HCT116 (cell line): ENCODE measurements around the gene OR2AP1. TPM values are rescaled to one million over a fixed set of nuclear protein-coding genes. Genes with fewer than 3 reads are reported as not detected.

Source experiments
- ATAC-seq: fragments of 200-7000 bp; cut with Tn5 transposase; 2 replicates; pipeline ENCODE4 v1.9.1; 2020; ENCODE audit warnings: mild to moderate bottlenecking, moderate library complexity
- BruUV-seq: library from RNA; stranded (reverse); fragments of 400-500 nt; replicated peaks from 2 replicates; lab custom pipeline; 2021; lab: Mats Ljungman, UMichigan
- CTCF ChIA-PET: fragments of 300-600 bp; sonication (Branson Sonifier 250); formaldehyde crosslinking; loops from one replicate; lab custom pipeline; 2021; ENCODE audit warnings: antibody characterized with exemption; lab: Charles Lee
- POLR2A ChIA-PET: fragments of 300-600, 350-600 bp; sonication (Branson Sonifier 250); formaldehyde crosslinking; loops from one replicate; lab custom pipeline; 2021; ENCODE audit warnings: antibody characterized with exemption; lab: Charles Lee
- RAD21 ChIA-PET, 2 experiments: fragments of 300-600 bp; sonication (Branson Sonifier 250); formaldehyde crosslinking; loops; one replicate each; lab custom pipeline; 2023; ENCODE audit warnings: low total read pairs in 2 of 2; ENCODE audit not compliant: uncharacterized antibody in 2 of 2, unreplicated experiment in 2 of 2, low non-redundant PET in 1 of 2; lab: Charles Lee
- DNase-seq: peaks from one replicate; pipeline ENCODE4 v3.0.0-alpha.2; 2010; ENCODE audit warnings: low read depth, low spot score
- H2AFZ ChIP-seq: fragments of 200-600 bp; shearing (Covaris generic), sonication (generic); 2 replicates; pipeline ENCODE4 v1.6.1; 2017; ENCODE audit warnings: low read depth, mixed run types, mixed read lengths, antibody characterized with exemption, low read length; ENCODE audit not compliant: poor library complexity, severe bottlenecking
- H3K27ac ChIP-seq: 2 replicates; pipeline ENCODE4 v1.5.1; 2012; ENCODE audit warnings: low read depth, low read length
- H3K27me3 ChIP-seq: fragments of 200-600 bp; sonication (generic); 2 replicates; pipeline ENCODE4 v1.6.1; 2016; ENCODE audit warnings: mixed run types, low read length, mixed read lengths; ENCODE audit not compliant: insufficient read depth
- H3K36me3 ChIP-seq, 2 experiments: fragments of 200-500 bp in 1 of 2; fragments of 200-600 bp in 1 of 2; sonication (Bioruptor generic) in 1 of 2; sonication (generic) in 1 of 2; 2 replicates each; pipeline versions ENCODE4 v1.5.1 to v1.6.1; 2014 to 2016; ENCODE audit warnings: low read length in 2 of 2, inconsistent platforms in 1 of 2, mixed read lengths in 1 of 2, mixed run types in 1 of 2; ENCODE audit not compliant: insufficient read depth in 2 of 2, control insufficient read depth in 1 of 2
- H3K4me1 ChIP-seq, 2 experiments: fragments of 200-600 bp in 1 of 2; sonication (generic) in 1 of 2; 2 replicates each; pipeline versions ENCODE4 v1.5.1 to v1.6.1; 2012 to 2017; ENCODE audit warnings: low read length in 2 of 2, inconsistent platforms in 1 of 2, mild to moderate bottlenecking in 1 of 2, mixed read lengths in 1 of 2, mixed run types in 1 of 2, moderate library complexity in 1 of 2; ENCODE audit not compliant: insufficient read depth in 2 of 2, control insufficient read depth in 1 of 2
- H3K4me2 ChIP-seq: fragments of 200-600 bp; sonication (generic); 2 replicates; pipeline ENCODE4 v1.6.1; 2017; ENCODE audit warnings: mixed run types, low read length, mixed read lengths
- H3K4me3 ChIP-seq, 2 experiments: fragments of 200-600 bp in 1 of 2; sonication (generic) in 1 of 2; replicated peaks in 1 of 2; 2 replicates each; pipeline ENCODE4 v1.5.1; 2011 to 2016; ENCODE audit warnings: low read length in 2 of 2, control low read depth in 1 of 2, low read depth in 1 of 2, mild to moderate bottlenecking in 1 of 2, mixed read lengths in 1 of 2, mixed run types in 1 of 2
- H3K79me2 ChIP-seq: fragments of 200-600 bp; sonication (generic); 2 replicates; pipeline ENCODE4 v1.6.1; 2017; ENCODE audit warnings: mild to moderate bottlenecking, mixed run types, low read length, moderate library complexity, mixed read lengths; ENCODE audit not compliant: insufficient read depth
- H3K9ac ChIP-seq: fragments of 200-600 bp; sonication (generic); 2 replicates; pipeline ENCODE4 v1.6.1; 2016; ENCODE audit warnings: low read length, mixed read lengths
- H3K9me2 ChIP-seq: fragments of 200-600 bp; sonication (generic), shearing (Covaris generic); 2 replicates; pipeline ENCODE4 v1.6.1; 2017; ENCODE audit warnings: mixed run types, mild to moderate bottlenecking, moderate library complexity; ENCODE audit not compliant: insufficient read depth
- H3K9me3 ChIP-seq, 2 experiments: fragments of 200-500 bp in 1 of 2; fragments of 200-600 bp in 1 of 2; sonication (Bioruptor generic) in 1 of 2; sonication (generic) in 1 of 2; 2 replicates each; pipeline ENCODE4 v1.6.1; 2014 to 2017; ENCODE audit warnings: low read length in 2 of 2, mixed read lengths in 2 of 2, inconsistent platforms in 1 of 2, low read depth in 1 of 2, mild to moderate bottlenecking in 1 of 2, mixed run types in 1 of 2, moderate library complexity in 1 of 2; ENCODE audit not compliant: control insufficient read depth in 1 of 2, insufficient read depth in 1 of 2
- H4K20me1 ChIP-seq: fragments of 200-600 bp; sonication (generic), shearing (Covaris generic); 2 replicates; pipeline ENCODE4 v1.6.1; 2017; ENCODE audit warnings: mixed run types, mild to moderate bottlenecking, moderate library complexity; ENCODE audit not compliant: insufficient read depth
- CBX3 ChIP-seq: IDR thresholded peaks from 2 replicates; pipeline ENCODE4 v1.6.1; 2012; ENCODE audit warnings: low read depth
- CEBPB ChIP-seq: IDR thresholded peaks from 2 replicates; pipeline ENCODE4 v1.6.1; 2012; ENCODE audit warnings: low read depth
- EGR1 ChIP-seq: IDR thresholded peaks from 2 replicates; pipeline ENCODE4 v1.6.1; 2012; ENCODE audit warnings: low read depth
- ELF1 ChIP-seq: IDR thresholded peaks from 2 replicates; pipeline ENCODE4 v1.6.1; 2012; ENCODE audit warnings: low read depth, borderline replicate concordance
- EZH2phosphoT487 ChIP-seq: fragments of 200-600 bp; IDR thresholded peaks from 2 replicates; pipeline ENCODE4 v1.6.1; 2018; ENCODE audit warnings: antibody characterized with exemption, borderline replicate concordance
- FOSL1 ChIP-seq: IDR thresholded peaks from 2 replicates; pipeline ENCODE4 v1.6.1; 2012; ENCODE audit warnings: low read depth
- POLR2A ChIP-seq: IDR thresholded peaks from 2 replicates; pipeline ENCODE4 v1.7.0; 2011; ENCODE audit warnings: borderline replicate concordance; ENCODE audit not compliant: insufficient read depth, insufficient read length; ENCODE audit errors: extremely low read depth
- POLR2AphosphoS5 ChIP-seq: IDR thresholded peaks from 2 replicates; pipeline ENCODE4 v1.6.1; 2011; ENCODE audit warnings: mild to moderate bottlenecking, low read depth, low read length, moderate library complexity
- SRF ChIP-seq: IDR thresholded peaks from 2 replicates; pipeline ENCODE4 v1.6.1; 2012; ENCODE audit warnings: low read depth
- TCF7L2 ChIP-seq: IDR thresholded peaks from 2 replicates; pipeline ENCODE4 v1.7.0; 2011; ENCODE audit warnings: borderline replicate concordance, inconsistent platforms; ENCODE audit not compliant: insufficient read depth, insufficient read length; ENCODE audit errors: extremely low read depth
- ZNF274 ChIP-seq: fragments of 200-500 bp; sonication (Bioruptor generic); IDR thresholded peaks from 2 replicates; pipeline ENCODE4 v1.6.1; 2014; ENCODE audit warnings: mild to moderate bottlenecking, low read depth, low read length, inconsistent platforms
- intact Hi-C: fragments of 100-400 bp; cut with micrococcal nuclease; formaldehyde crosslinking; loops from 2 replicates; pipeline ENCODE4 v1.10.0; 2022
- total RNA-seq: library from RNA; stranded (reverse); gene quantifications from one replicate; pipeline ENCODE4 v1.2.1, GENCODE V29; 2021; ENCODE audit not compliant: unreplicated experiment
- TF ChIP-seq, protein P1 (sequence below): IDR thresholded peaks from 2 replicates; pipeline ENCODE4 v1.6.1; 2012

The OR2AP1 gene
- total RNA-seq, 1 experiment from 2014 or later, result not detected

DNA sequence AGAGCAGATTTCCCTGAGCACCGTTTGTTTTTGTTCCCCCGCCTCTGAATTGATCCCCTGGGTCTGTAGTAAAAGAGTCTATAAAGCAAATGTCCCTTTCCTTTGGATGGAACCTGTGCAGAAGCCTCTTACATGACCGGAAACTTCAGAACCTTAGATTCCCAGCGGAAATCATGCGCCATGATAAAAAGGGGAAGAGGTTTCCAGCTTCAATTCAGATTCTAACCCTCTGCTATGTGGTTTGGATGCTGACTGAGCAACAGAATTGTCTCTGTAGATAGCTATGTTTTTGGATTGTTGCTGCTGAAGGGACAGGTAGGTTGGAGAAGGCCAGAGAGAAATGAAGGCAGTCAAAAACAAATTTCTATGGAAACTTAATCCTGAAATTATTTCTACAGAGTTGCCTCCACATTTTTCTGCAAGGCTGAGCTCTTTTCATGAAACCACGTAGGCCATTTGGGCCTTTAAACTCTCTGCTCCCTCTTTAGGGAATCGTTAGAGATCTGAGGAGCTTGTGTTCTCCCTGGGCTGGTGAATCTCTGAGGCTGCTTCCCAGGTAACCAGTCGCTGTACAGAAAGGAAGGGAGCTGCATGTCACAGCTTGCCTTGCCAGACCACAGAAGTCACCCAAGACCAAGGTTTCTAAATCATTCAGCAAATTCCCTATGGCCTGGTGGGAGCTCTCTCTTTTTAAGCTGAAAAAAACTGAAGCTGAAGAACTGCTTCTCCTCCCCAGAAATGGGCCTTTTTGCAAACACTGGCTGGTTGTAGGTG lies 35.7 kb downstream of the OR2AP1 start:
- H3K4me3 ChIP-seq, result no peak overlapping the region
- no peak for ATAC-seq
- TF ChIP-seq FOSL1, result no peak
- TF ChIP-seq POLR2AphosphoS5, result no peak
- TF ChIP-seq, protein P1, sequence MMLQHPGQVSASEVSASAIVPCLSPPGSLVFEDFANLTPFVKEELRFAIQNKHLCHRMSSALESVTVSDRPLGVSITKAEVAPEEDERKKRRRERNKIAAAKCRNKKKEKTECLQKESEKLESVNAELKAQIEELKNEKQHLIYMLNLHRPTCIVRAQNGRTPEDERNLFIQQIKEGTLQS, result no peak
- no peak for TF ChIP-seq SRF
- no peak for TF ChIP-seq CBX3
- no peak for TF ChIP-seq EGR1
- TF ChIP-seq TCF7L2, result no peak
- TF ChIP-seq ELF1, result no peak
- TF ChIP-seq EZH2phosphoT487, result no peak
- no peak for TF ChIP-seq POLR2A
- no peak for TF ChIP-seq CEBPB
- TF ChIP-seq ZNF274, result no peak
- TF ChIP-seq, all 23 proteins: peak for 0
- ChIA-PET RAD21 (no interaction called here), POLR2A (no interaction called here), CTCF (no interaction called here)
- no peak overlapping the region for H2AFZ ChIP-seq
- no peaks in the 10 kb centered on the region for H3K9me2 ChIP-seq
- H3K36me3 ChIP-seq, result no peaks in the 10 kb centered on the region
- BruUV-seq, result no TSS peak
- no peak overlapping the region for H3K9ac ChIP-seq
- no peaks in the 10 kb centered on the region for H4K20me1 ChIP-seq
- H3K27me3 ChIP-seq, result peaks cover 44% of the 10 kb centered on the region
- H3K4me2 ChIP-seq, result no peak overlapping the region
- H3K4me1 ChIP-seq, result no peaks in the 10 kb centered on the region
- H3K9me3 ChIP-seq, result no peaks in the 10 kb centered on the region
- no peak for DNase-seq
- no peak overlapping the region for H3K27ac ChIP-seq
- intact Hi-C loops, result no loop called here
- H3K79me2 ChIP-seq, result no peaks in the 10 kb centered on the region
